Fibroblast of lung (primary cell): ENCODE results near the gene MRPS34.

ENCODE experiments used
- CTCF ChIP-seq, 2 donors: IDR thresholded peaks in 1 of 2; conservative IDR thresholded peaks in 1 of 2; 1 replicate in 1 of 2; 2 replicates in 1 of 2; pipeline ENCODE4 v1.5.1; 2011 to 2012; ENCODE audit warnings: low read length in 2 of 2, control low read depth in 1 of 2, inconsistent platforms in 1 of 2, low read depth in 1 of 2, mild to moderate bottlenecking in 1 of 2
- EZH2 ChIP-seq: IDR thresholded peaks from 2 replicates; pipeline ENCODE4 v1.5.1; 2012; ENCODE audit warnings: low read length, control low read depth, mild to moderate bottlenecking; ENCODE audit errors: missing control alignments

- TF ChIP-seq CTCF (conservative IDR thresholded peaks at IDR 0.05 in 1 of 2, IDR thresholded peaks at IDR 0.05 in 1 of 2; ENCODE audit: low read depth in 1 of 2, low read length in 2 of 2) (no peak), EZH2 (no peak)
Observed at GRCh38 chr16:1788708-1789100, 15.8 kb upstream of the MRPS34 start.
